ENCODE measurements around the gene KIRREL3. TPM values are rescaled to one million over a fixed set of nuclear protein-coding genes. Genes with fewer than 3 reads are reported as not detected.
A peak's percentile ranks its signal among the peaks of the same experiment; 100 is the strongest.

Gene KIRREL3
- total RNA-seq, 1 donor, result 0.45 TPM

DNA sequence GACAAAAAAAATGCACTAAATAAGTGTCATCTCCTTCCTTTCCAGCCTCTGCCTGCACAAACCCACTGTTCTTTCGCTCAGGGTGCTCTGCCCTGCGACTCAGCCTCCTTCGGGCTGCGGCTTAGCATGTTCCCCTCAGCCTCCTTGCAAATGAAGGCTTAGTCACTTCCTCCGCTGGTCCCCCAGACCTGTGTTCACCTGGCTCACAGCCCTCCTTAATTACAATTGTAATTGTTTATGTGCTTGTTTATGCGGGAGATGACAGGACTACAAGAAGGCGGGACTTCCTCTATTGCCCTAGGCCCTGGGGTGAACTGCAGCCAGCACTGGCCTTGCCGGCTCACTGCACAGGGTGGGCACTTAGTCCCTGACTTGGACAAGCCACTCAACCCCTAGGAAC lies 303.6 kb downstream of the KIRREL3 start:
- TF ChIP-seq, protein P1, sequence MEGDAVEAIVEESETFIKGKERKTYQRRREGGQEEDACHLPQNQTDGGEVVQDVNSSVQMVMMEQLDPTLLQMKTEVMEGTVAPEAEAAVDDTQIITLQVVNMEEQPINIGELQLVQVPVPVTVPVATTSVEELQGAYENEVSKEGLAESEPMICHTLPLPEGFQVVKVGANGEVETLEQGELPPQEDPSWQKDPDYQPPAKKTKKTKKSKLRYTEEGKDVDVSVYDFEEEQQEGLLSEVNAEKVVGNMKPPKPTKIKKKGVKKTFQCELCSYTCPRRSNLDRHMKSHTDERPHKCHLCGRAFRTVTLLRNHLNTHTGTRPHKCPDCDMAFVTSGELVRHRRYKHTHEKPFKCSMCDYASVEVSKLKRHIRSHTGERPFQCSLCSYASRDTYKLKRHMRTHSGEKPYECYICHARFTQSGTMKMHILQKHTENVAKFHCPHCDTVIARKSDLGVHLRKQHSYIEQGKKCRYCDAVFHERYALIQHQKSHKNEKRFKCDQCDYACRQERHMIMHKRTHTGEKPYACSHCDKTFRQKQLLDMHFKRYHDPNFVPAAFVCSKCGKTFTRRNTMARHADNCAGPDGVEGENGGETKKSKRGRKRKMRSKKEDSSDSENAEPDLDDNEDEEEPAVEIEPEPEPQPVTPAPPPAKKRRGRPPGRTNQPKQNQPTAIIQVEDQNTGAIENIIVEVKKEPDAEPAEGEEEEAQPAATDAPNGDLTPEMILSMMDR (IDR thresholded peaks at IDR 0.05; ENCODE audit: insufficient read depth, low read length), result no peak
- H3K4me3 ChIP-seq (ENCODE audit: low read depth, low read length), result no peak overlapping the region
- DNase-seq (ENCODE audit: low read depth), result no peak

DNA sequence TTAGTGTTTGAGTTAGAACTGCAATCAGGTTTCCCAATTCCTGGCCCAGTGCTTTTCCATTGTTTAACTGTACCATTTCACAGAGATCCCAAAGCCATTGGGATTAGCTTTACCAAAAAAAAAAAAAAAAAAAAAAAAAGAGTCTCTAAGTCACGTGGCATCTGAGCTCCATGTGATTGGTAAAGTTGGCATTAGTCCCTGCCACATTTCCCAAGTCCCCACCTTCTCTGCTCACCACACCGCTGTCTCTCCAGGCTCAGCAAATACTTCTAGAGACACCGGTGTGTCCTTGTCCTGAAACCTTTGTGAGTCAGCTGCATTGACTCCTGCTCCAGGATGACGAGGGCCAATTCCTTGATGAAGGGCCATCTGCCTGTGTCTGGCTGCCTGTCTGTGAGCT lies 305.3 kb downstream of the KIRREL3 start:
- TF ChIP-seq, protein P1 (IDR thresholded peaks at IDR 0.05; ENCODE audit: insufficient read depth, low read length), result no peak
- peak; percentile 13 for DNase-seq (ENCODE audit: low read depth)
- H3K4me3 ChIP-seq (ENCODE audit: low read depth, low read length), result no peak overlapping the region

DNA sequence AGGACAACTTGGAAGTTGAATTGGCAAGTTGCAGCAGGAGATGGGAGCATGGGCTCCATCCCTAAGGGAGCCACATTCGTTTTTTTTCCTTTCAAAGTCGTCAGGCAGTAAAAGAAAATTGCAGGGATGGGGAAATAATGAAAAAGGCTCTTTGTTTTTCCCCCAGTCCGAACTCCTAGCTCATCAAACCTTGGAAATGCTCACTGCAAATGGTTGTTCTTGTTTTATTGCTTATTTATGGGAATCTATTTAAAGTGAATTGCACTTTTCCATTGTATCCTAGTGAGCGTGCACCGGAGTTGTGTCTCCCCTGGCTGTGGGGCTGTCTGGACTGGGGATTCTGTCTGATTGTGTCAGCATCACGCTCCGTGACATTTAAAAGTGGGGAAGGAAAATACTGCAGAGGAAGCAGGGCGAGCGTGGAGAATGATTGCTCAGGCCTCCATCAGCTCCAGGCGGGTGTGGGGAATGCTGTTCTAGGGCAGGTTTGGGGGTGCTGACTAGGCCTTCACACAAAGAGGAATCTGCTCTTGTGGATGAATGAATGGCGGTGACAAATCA lies 306.4 kb downstream of the KIRREL3 start:
- no peak overlapping the region for H3K4me3 ChIP-seq (ENCODE audit: low read depth, low read length)
- TF ChIP-seq, protein P1 (IDR thresholded peaks at IDR 0.05; ENCODE audit: insufficient read depth, low read length), result no peak

DNA sequence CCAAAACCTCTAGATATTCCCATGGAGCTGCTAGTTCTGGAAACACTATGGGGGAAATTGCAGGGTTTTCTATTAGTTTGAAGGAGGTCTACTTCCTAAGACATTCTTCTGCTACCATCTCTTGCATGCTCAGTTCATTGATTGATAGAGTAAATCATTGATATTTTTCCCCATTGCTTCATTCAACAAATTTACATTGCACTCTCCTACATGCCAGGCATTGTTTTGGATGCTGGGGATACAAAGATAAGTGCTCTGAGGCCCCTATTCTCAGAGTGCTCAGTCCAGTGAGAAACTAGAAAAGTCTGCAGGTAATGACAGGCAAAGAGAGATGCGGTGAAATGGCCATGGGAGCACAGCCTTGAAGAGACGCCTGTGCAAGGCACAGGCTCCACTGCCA lies 313.1 kb downstream of the KIRREL3 start:
- TF ChIP-seq, protein P1 (IDR thresholded peaks at IDR 0.05; ENCODE audit: insufficient read depth, low read length), result no peak
- no peak for DNase-seq (ENCODE audit: low read depth)

More for the DNA sequence above, 306.4 kb downstream of the KIRREL3 start:
- DNase-seq (ENCODE audit: low read depth), result no peak

DNA sequence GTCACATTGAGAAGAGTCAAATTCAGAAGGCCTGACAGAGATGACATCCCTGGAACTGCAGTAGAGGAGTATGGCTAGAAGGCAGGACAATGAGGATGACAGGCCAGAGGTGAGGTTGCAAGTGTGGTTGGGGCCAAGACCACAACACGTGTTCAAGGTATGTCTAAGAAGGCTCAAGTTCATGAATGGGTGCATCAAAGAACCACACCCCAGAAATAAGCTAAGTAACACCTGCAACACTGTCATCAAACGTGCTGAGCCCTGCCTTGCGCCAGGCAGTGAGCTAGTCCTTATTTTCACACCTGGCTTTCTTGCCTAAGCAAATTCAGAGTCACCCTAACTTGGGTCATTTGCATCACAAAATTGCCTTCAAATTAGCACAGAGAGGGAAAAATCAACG lies 313.6 kb downstream of the KIRREL3 start:
- H3K4me3 ChIP-seq (ENCODE audit: low read depth, low read length), result no peak overlapping the region
- no peak for DNase-seq (ENCODE audit: low read depth)
- TF ChIP-seq, protein P1 (IDR thresholded peaks at IDR 0.05; ENCODE audit: insufficient read depth, low read length), result no peak

More for the DNA sequence above, 313.1 kb downstream of the KIRREL3 start:
- H3K4me3 ChIP-seq (ENCODE audit: low read depth, low read length), result no peak overlapping the region

DNA sequence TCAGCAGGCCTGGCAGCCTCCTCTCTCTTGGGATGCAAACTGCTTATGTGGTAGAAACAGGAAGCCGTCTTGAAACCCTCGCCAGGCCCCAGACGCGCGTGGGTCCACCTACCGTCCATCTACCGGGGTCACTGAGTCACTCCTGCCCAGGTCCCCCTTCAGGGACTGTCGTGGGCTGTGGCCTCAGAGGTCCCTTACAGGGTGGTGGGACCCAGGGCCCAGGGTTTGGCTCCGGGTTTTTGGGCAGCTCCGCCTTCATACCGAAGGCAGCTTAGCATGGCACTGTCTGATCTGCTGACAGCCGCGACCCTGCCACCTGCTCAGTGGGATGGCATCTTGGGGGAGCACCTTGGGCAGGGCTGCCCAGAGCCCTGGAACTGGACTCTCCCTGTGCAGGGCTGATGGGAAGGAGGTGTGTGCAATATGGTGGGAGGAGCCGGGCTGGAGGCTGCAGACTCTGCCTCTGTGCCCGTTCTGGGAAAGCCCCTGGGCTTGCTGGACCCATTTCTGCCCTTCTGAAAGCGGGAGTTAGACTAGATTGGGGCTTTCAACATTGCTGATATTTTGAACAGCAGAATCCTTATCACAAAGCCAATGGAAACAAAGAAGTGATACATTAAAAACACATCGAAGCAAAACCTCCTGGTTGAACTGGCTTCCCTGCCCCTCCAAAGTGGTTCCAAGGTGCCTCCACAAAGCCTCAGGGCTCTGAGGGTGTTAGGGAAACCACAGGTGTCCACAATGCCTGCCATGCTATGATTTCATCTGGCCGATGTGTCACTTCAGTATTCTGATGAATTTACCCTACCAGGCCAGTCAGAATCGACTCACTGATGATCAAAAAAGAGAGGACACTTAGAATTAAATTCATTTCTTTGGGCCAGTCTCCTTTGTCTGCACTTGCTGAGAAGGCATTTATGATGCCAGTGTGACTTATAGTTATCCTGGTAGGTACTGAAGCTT lies 316.5 kb downstream of the KIRREL3 start:
- H3K4me3 ChIP-seq (ENCODE audit: low read depth, low read length), result no peak overlapping the region
- DNase-seq (ENCODE audit: low read depth), result no peak
- TF ChIP-seq, protein P1 (IDR thresholded peaks at IDR 0.05; ENCODE audit: insufficient read depth, low read length), result no peak
